Measurements from ENCODE around the gene UNC13D. TPM values are rescaled to one million over a fixed set of nuclear protein-coding genes. Genes with fewer than 3 reads are reported as not detected.

The UNC13D gene
- total and polyA plus RNA-seq, 4 donors, result 56.6 to 110 (median 73.2) TPM

GRCh38 chr17:75838410-75838809 is 5.8 kb downstream of the UNC13D start:
- Histone ChIP-seq H3K27ac (ENCODE audit: low read depth in 1 of 2, low read length in 1 of 2) (no peak overlapping the region), H3K4me1 (ENCODE audit: control insufficient read depth in 5 of 5, insufficient read depth in 5 of 5, low read length in 5 of 5) (peaks cover 0 to 10% (median 1%) of the 10 kb centered on the region in 5 donors), H3K27me3 (ENCODE audit: control insufficient read depth in 3 of 3, insufficient read depth in 3 of 3, low read length in 2 of 3) (no peaks in the 10 kb centered on the region), H3K9ac (ENCODE audit: insufficient read depth in 1 of 2, low read length in 2 of 2) (no peak overlapping the region), H3K9me3 (ENCODE audit: control insufficient read depth in 4 of 4, insufficient read depth in 3 of 4, low read length in 3 of 4) (no peaks in the 10 kb centered on the region), H3K36me3 (ENCODE audit: control insufficient read depth in 4 of 4, insufficient read depth in 4 of 4, low read length in 4 of 4) (peaks cover 0 to 41% (median 0%) of the 10 kb centered on the region in 4 donors), H3K4me3 (no peak overlapping the region)
- TF ChIP-seq CTCF (IDR thresholded peaks at IDR 0.05; ENCODE audit: control extremely low read depth, extremely low read depth), result no peak
- ATAC-seq (ENCODE audit: insufficient read depth, low FRiP score) (no peak), DNase-seq (no peak)
- 85 to 95% methylated on average over 15 of the region's 15 CpGs for WGBS, 2 donors

GRCh38 chr17:75837899-75838298 is 6.3 kb downstream of the UNC13D start:
- ATAC-seq (ENCODE audit: insufficient read depth, low FRiP score) (no peak), DNase-seq (no peak)
- WGBS, 2 donors, result 82 to 86% methylated on average over 7 of the region's 7 CpGs
- Histone ChIP-seq H3K9me3 (ENCODE audit: control insufficient read depth in 4 of 4, insufficient read depth in 3 of 4, low read length in 3 of 4) (no peaks in the 10 kb centered on the region), H3K27ac (ENCODE audit: low read depth in 1 of 2, low read length in 1 of 2) (no peak overlapping the region), H3K36me3 (ENCODE audit: control insufficient read depth in 4 of 4, insufficient read depth in 4 of 4, low read length in 4 of 4) (peaks cover 0 to 41% (median 0%) of the 10 kb centered on the region in 4 donors), H3K4me3 (no peak overlapping the region), H3K4me1 (ENCODE audit: control insufficient read depth in 5 of 5, insufficient read depth in 5 of 5, low read length in 5 of 5) (peaks cover 0 to 7% (median 4%) of the 10 kb centered on the region in 5 donors), H3K9ac (ENCODE audit: insufficient read depth in 1 of 2, low read length in 2 of 2) (no peak overlapping the region), H3K27me3 (ENCODE audit: control insufficient read depth in 3 of 3, insufficient read depth in 3 of 3, low read length in 2 of 3) (no peaks in the 10 kb centered on the region)
- no peak for TF ChIP-seq CTCF (IDR thresholded peaks at IDR 0.05; ENCODE audit: control extremely low read depth, extremely low read depth)

GRCh38 chr17:75836605-75837004 is 7.6 kb downstream of the UNC13D start:
- DNase-seq, result no peak
- Histone ChIP-seq H3K9ac (ENCODE audit: insufficient read depth in 1 of 2, low read length in 2 of 2) (no peak overlapping the region), H3K27ac (ENCODE audit: low read depth in 1 of 2, low read length in 1 of 2) (no peak overlapping the region), H3K9me3 (ENCODE audit: control insufficient read depth in 4 of 4, insufficient read depth in 3 of 4, low read length in 3 of 4) (no peaks in the 10 kb centered on the region), H3K4me3 (no peak overlapping the region), H3K36me3 (ENCODE audit: control insufficient read depth in 4 of 4, insufficient read depth in 4 of 4, low read length in 4 of 4) (peaks cover 0 to 41% (median 0%) of the 10 kb centered on the region in 4 donors), H3K4me1 (ENCODE audit: control insufficient read depth in 5 of 5, insufficient read depth in 5 of 5, low read length in 5 of 5) (peaks cover 0 to 7% (median 4%) of the 10 kb centered on the region in 5 donors), H3K27me3 (ENCODE audit: control insufficient read depth in 3 of 3, insufficient read depth in 3 of 3, low read length in 2 of 3) (no peaks in the 10 kb centered on the region)
- TF ChIP-seq CTCF (IDR thresholded peaks at IDR 0.05; ENCODE audit: control extremely low read depth, extremely low read depth), result no peak
- no peak for ATAC-seq (ENCODE audit: insufficient read depth, low FRiP score)
- WGBS, 2 donors, result 90% methylated on average over 9 of the region's 9 CpGs

- ATAC-seq (ENCODE audit: insufficient read depth, low FRiP score) (no peak), DNase-seq (no peak)
- TF ChIP-seq CTCF (IDR thresholded peaks at IDR 0.05; ENCODE audit: control extremely low read depth, extremely low read depth), result no peak
- H3K36me3 ChIP-seq (ENCODE audit: control insufficient read depth in 4 of 4, insufficient read depth in 4 of 4, low read length in 4 of 4), result peaks cover 0 to 45% (median 0%) of the 10 kb centered on the region in 4 donors
- no peak overlapping the region for H3K4me3 ChIP-seq
- peaks cover 0 to 7% (median 4%) of the 10 kb centered on the region in 5 donors for H3K4me1 ChIP-seq (ENCODE audit: control insufficient read depth in 5 of 5, insufficient read depth in 5 of 5, low read length in 5 of 5)
- no peak overlapping the region for H3K27ac ChIP-seq (ENCODE audit: low read depth in 1 of 2, low read length in 1 of 2)
- no peaks in the 10 kb centered on the region for H3K27me3 ChIP-seq (ENCODE audit: control insufficient read depth in 3 of 3, insufficient read depth in 3 of 3, low read length in 2 of 3)
- no peak overlapping the region for H3K9ac ChIP-seq (ENCODE audit: insufficient read depth in 1 of 2, low read length in 2 of 2)
- 89 to 92% methylated on average over 9 of the region's 9 CpGs for WGBS, 2 donors
- H3K9me3 ChIP-seq (ENCODE audit: control insufficient read depth in 4 of 4, insufficient read depth in 3 of 4, low read length in 3 of 4), result no peaks in the 10 kb centered on the region
These were observed 8.6 kb downstream of the UNC13D start for GRCh38 chr17:75835654-75835987.
